HG03558 (cell line): Measurements from ENCODE around the gene NKTR.

Experiments used
- ATAC-seq: cut with Tn5 transposase; IDR thresholded peaks from one replicate; pipeline ENCODE4 v1.9.1; 2021; ENCODE audit warnings: moderate number of reproducible peaks; ENCODE audit not compliant: unreplicated experiment; ENCODE audit errors: extremely low read depth

NKTR gene

GRCh38 chr3:42674146-42674545 lies 73.7 kb downstream of the NKTR start:
- ATAC-seq, result no peak

- ATAC-seq, result no peak
These were observed 75.4 kb downstream of the NKTR start for GRCh38 chr3:42675909-42676308.

GRCh38 chr3:42678447-42678846 lies 78.0 kb downstream of the NKTR start:
- no peak for ATAC-seq

- no peak for ATAC-seq
These were observed 79.8 kb downstream of the NKTR start for GRCh38 chr3:42680271-42680670.

- ATAC-seq, result no peak
These were observed 80.3 kb downstream of the NKTR start for GRCh38 chr3:42680806-42681205.

- no peak for ATAC-seq
These were observed 81.0 kb downstream of the NKTR start for GRCh38 chr3:42681361-42682038.

- ATAC-seq, result no peak
These were observed 82.0 kb downstream of the NKTR start for GRCh38 chr3:42682301-42683070.

GRCh38 chr3:42683875-42684598 lies 83.6 kb downstream of the NKTR start:
- no peak for ATAC-seq

- ATAC-seq, result no peak
These were observed 84.3 kb downstream of the NKTR start for GRCh38 chr3:42684632-42685362.

GRCh38 chr3:42685363-42685881 lies 84.9 kb downstream of the NKTR start, which contains the start of gene KLHL40:
Gene KLHL40 (plus strand): TSS chr3:42685537. CDS start chr3:42685619, 82 bp downstream.
- no peak for ATAC-seq

GRCh38 chr3:42685891-42686820 lies 85.7 kb downstream of the NKTR start:
- no peak for ATAC-seq

GRCh38 chr3:42686832-42687650 lies 86.6 kb downstream of the NKTR start:
- no peak for ATAC-seq

GRCh38 chr3:42688016-42688415 lies 87.5 kb downstream of the NKTR start:
- ATAC-seq, result no peak

GRCh38 chr3:42688487-42689420 lies 88.3 kb downstream of the NKTR start:
- no peak for ATAC-seq

GRCh38 chr3:42689421-42690014 lies 89.0 kb downstream of the NKTR start:
- no peak for ATAC-seq

GRCh38 chr3:42690191-42690590 lies 89.7 kb downstream of the NKTR start:
- no peak for ATAC-seq
